Ammon's horn (tissue), 1 donor: ENCODE data around the gene TRIP13.
"Not testable (repeated sequence)": the region's sequence is repeated elsewhere in the genome, so short reads cannot be mapped to it uniquely, and the experiment has no call there.

Source experiments
- DNase-seq: peaks from one replicate; pipeline ENCODE4 v3.0.0-alpha.2; 2016; ENCODE audit warnings: low spot score

TRIP13 gene

DNA sequence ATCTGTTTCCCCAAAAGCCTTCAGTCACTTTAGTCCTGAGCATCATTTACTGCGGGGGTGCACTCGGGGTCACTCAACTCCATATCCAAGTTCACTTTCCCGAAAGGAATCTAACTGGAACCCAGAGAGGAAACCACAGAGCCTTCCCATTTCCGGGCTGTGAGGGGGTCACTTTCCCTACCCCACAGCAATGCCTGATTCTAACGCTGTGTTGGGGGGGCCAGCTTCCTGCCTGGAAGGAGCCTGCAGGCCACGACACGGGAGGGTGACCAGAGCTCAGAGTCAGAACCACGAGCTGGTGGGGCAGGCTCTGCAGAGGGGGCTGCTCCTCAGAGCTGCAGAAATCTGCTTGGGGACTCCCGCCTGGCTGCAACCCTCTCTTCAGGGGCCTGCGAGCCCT lies 20.4 kb upstream of the TRIP13 start:
- DNase-seq = no peak

DNA sequence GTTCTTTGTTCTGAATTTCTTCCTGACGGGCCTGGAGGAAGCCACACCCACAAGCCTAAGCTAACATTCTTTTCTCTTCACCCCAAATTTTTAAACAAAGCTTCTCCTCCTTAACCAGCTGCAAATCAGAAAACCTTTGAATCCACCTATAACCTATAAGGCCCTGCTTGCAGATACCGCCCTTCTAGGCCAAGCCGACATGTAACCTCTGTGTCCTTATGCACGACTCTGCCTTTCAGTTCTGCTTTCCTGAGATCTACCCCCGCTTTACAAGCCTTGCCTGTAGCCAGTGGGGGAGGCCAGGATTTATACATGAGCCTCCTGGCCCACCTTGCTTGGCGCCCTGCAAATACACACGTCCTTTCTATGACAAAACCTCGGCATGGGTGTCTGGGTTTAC lies 19.4 kb upstream of the TRIP13 start:
- DNase-seq = no peak

DNA sequence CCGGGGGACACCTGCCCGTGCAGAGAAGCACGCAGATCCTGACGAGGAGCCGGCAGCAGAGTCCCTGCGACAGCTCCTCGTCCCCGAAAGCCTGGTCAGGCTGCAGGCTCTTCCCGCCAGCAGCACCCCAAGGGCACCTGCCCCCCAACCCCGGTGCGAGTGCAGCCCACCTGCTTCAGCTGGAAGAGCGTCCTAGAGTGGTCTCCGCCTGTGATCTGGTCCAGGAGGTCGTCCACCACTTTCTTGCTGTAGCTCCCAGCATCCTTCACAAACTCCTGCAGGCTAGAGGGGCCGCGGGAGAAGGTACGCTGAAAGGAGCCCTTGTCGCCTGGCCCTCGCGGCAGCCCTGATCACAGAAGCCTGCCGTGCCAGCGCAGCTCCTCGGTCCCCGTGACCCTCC lies 16.8 kb upstream of the TRIP13 start:
- no peak for DNase-seq

DNA sequence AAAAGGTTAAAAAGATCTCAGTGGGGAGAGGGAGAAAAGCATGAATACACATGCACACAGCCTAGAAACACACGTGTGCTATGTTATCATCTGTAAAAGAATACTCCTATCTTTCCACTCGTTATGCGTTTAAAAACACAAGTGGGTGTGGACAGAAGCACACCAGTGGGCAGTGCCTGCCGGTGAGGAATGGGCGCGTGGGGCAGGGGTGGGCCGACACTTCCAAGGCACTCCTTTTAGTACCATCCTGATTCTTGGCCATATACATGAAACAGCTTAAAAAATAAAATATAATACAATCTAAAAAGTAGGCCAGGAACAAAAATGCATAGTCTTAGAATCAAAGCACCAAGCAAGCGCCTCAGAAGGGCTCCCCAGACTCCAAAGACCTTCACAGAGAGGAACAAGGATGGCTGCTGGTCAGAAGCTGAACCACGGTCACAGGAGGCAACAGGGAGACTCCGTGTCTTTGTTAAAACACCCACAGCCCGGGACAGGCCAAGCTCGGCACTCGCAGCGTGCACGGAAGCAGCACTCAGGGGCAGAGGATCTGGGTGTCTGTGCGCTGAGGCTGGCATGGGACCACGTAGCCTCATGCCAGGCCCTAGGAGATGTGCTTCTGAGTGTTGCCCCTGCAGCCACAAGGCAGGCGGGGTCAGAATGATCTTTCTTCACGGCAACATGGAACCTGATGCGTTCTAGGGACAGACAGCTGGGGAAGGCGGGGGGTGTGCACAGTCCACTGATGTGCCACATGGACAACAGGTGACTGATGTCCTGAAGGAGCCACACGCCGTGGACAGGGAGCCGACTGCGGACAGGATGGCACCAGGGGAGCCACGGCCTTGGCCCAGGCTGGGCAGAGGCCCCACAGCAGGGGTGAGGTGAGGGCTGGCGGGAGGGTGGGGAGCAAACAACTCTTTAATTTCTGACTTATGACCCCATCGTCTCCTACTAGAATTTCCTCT lies 16.0 kb upstream of the TRIP13 start:
- no peak for DNase-seq

DNA sequence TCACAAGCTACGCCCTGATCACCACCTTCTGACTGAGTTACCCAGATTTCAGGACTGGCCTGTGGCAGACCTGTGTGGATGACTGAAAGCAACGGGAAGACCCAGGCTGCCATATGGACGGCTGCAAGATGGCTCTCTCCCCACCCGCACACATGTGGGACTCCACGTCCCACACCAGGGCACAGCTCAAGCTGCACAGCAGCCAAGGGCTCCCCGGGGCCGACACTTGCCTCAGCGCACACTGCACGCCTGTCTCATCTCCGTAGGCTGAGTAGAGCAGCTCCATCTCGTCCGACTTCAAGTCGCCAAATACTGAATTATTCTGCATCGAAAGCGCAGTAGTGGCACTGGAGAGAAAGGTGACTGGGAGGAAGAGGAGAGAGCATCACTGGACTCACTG lies 14.6 kb upstream of the TRIP13 start:
- DNase-seq = no peak

DNA sequence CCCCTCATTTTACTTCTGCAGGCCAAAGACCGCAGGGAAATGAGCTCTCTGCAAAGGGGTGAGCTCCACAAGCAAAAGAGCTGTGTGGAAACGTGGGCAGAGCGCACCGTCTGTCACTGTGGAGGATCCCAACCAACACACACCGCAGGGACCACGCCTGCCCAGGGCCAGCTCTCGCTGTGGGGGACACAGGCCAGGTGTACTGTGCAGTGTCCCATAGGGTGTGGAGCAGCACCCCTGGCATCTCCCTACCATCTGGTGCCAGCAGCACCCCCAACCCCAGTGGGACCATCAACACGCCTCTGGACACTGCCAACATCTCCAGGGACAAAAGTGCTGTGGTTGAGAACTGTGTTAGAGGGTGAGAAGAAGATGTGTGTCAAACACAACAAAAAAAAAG lies 14.0 kb upstream of the TRIP13 start:
- not testable (repeated sequence) for DNase-seq

DNA sequence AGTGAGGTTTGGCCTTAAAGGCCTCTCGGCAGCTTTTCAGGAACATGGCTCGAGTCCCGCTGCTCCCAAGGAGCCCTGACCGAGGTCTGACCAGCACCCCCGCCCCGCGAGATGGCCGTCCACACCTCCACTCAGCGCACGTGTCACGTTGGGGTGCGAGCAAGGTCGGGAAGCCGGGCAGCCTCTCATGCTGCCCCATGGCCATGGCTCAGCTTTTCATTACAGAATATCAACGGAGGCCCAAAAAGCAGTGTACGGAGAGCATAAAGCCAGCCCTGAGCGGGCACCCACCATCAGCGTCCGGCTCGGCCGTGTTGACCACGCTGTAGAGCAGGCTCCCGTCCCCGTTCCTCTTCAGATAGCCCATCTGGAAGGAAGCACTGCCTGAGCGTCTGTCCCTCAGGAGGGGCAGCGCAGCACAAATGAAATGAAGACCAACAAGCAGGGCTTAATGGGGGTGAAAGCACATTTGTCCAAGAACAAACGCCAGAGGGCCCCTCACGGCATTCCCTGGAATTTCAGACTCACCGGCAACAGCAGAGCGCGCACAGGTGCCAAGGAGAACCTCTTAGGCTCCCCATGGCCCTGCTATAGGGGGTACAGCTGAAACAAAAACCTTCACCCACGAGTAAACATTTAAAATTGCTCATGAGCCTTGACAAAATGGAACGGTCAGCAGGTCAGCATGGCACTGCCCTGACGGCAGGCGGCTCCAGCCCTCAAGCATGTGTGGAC lies 11.7 kb upstream of the TRIP13 start:
- DNase-seq = no peak

DNA sequence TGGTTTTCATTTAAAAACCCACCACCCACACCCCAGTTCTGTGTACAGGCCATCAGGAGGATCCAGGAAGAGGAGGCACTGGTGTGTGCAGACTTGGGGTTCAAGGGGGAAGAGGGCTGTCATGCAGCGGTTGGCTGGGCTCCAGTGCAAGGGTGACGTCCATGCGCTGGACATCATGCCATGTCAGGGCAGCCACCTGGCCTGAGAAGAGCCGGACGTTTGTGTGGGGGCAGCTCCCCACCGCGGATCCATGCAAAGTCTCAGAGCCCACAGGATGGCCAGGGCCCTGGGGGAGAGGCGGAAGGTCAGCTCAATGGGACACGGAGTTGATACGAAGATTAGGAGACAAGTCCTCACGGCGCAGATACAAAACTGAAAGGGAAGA lies 11.1 kb upstream of the TRIP13 start:
- DNase-seq = no peak

DNA sequence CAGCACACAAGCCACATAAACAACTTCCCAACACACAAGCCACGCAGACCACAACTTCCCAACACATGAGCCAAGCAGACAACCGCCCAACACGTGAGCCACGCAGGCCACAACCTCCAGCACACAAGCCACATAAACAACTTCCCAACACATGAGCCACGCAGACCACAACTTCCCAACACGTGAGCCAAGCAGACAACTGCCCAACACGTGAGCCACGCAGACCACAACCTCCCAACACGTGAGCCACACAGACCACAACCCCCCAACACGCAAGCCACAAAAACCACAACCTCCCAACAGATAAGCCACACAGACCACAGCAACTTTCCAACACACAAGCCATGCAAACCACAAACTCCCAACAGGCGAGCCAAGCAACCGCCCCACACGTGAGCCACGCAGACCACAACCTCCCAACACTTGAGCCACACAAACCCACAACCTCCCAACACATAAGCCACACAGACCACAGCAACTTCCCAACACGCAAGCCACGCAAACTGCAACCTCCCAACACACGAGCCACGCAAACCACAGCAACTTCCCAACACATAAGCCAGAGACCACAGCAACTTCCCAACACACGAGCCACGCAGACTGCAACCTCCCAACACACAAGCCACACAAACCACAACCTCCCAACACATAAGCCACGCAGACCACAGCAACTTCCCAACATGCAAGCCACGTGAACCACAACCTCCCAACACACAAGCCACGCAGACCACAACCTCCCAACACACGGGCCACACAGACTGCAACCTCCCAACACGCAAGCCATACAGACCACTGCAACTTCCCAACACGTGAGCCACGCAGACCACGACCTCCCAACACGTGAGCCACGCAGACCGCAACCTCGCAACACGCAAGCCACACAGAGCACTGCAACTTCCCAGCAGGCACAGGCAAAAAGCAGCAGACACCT lies 10.2 kb upstream of the TRIP13 start:
- DNase-seq = no peak

DNA sequence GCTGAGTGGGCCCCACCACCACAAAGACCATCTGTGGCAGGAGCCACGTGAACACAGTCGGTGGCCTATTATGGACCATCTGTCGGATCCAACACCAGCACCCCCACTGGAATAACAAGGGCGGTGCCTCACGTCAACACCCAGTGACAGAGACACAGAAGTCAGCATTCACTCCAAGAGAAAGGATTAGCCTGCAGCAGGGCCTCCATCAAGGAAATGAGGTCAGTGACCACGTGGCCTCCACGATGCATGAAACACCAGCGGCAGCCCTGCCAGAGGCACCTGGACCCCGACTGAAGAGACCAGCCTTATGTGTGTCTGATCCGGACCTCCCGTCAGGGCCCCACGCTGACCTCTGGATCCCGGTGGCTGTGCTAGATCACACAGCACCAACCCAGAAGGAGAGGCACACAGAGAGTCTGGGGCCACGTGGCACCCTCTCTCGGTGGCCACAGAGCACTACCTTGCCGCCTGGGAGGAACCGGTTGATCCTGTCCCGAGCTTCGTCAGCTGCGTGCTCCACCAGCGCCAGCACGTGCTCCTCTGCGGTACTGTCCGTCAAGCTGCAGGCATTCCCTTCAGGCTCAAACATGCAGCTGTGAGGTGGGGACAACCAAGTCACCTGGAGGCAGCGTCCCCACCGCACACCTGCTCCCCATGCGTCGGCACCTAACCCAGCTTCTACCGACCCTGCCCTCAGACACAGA lies 9.1 kb upstream of the TRIP13 start:
- DNase-seq = peak; percentile 56

DNA sequence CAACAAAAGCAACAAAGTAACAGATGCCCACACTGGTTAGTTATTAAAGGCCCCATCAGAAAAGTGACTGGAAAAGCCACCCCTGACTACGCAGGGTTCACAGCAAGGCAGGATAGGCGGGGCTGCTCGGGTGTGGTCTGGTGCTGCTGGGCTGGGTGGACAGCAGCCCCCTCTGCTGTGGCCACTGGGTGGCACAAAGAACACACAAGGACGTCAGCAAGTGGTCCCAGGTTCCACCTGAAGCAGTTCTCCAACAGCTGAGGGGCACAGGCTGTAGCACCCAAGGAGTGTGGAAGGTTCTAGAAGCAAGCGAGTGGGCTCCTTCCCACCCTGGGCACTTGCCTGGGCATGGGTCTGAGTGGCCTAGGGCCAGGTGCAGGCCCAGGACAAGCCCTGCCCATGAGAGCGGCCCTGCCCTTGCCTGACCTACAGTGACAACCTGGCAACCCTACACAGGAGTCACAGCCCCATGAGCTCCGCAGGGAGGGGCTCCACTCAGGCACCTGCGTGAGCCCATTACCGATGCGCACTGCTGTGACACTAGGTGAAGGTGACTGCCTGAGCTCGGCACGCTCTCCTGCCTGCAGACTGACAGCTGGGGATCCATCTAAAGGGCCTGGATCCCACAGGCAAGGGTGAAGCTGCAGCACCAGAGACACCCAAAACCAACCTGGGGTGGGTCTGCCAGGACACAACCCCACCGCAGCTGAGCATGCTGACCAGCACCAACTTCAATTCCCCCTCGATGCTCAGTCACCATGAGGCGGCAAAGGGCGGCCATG lies 8.1 kb upstream of the TRIP13 start:
- DNase-seq = no peak

DNA sequence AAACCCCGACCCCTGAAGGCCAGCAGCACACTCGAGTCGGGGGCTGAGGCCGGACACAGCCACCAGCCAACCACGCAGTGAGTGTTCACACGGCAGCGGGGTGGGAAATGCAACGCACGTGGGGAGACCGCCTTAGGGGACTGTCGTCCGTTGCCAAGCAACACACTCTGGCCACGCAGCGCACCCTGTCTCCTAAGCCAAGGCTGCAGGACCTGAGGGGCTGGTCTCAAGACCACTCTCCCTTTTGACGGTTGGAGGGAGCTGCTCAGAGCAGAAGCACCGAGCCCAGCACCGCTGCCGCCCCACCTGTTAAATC lies 7.6 kb upstream of the TRIP13 start:
- DNase-seq = no peak

DNA sequence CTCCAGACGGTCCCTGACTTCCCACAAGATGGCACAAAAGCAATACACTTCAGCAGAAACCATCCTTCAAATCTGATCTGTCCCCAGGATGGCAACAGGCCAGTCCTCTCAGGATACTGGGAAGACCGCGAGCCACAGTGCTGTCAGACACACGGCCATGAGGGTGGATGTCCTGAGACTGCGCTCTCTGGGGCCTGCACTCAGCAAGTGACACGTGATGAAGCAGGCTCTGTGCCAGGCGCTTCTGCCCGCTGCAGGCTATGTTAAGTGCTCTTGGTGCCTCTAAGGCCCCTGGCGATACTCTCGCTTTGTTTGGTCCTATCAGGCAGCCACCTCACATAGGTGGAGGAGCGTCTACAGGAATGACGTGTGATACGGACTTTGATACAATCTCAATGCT lies 7.2 kb upstream of the TRIP13 start:
- peak; percentile 54 for DNase-seq

DNA sequence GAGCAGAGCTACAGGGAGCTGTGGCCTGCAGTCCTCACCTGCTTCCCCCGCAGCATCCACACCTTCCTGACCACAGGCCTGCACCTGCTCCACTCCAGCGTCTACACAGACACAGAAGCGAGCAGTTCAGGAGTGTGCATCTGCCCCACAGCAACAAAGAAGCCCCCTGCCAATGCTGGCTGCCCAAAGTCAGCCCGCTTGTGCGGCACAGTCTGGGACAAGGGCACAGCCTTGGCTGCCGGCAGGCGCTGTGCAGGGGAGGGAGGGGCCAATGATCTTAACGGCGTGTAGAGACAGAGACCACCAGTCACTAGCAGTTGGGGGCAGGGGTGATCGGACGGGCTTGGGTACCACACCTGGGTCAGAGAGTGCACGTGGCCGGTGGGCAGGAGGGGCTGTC lies 6.6 kb upstream of the TRIP13 start:
- DNase-seq = no peak

DNA sequence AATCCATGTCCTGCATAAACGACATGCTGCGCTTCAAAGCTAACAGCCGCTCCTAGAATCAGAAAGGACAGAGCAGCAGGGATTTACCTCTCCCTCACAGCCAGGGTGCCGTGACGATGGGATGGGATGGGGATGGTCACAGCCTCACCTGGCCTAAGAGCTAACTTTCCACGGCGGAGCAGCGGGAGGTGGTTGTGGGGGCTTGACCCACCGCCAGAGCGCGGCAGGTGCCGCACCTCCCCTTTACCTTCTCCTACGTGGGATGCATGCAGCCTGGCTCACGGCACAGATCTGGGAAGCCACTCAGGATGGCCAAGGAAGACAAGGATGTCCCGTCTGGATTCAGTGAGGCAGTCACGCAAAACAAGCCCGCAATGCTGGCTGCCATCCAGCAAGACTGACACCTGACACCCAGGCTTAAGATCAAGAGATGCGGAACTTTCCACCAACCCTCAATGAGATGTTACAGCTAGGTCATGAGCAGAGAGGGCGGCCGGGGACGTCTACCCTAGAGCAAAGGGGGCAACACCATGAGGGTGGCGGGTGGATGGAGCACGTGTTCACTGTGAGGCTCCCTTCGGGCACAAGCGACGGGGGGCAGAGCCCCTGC lies 5.9 kb upstream of the TRIP13 start:
- DNase-seq = no peak

DNA sequence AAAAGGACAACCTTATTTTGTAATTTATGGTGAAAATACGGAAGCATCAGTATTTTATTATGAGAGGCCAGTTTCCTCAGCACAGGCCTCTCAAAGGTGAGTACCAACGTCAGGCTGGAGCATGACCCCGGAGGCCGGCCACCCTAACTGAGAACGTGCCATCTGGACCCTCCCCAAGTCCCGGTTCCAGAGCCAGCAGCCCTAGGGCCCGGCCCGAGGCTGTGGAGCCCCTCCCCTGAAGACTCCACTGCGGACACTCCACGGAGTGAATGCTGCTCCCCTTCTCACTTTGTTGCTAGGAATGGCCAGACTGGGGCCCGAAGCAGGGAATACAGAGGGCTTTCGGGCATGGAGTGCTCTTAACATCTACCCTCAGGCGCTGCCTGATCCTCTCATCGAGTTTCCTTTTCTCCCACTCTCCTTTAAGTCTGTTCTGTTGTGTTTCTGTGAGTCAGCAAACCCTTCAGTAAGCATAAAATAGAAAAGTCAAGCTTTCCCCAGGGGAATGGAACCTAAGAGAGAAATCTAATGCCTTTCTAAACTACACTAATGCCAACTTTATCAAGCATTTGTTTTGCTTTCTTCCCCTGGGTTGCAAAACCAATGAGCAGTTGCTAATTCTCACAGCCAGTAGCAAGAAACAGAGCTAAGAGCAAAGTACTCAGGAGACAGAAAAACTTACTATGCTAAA lies 4.6 kb upstream of the TRIP13 start:
- DNase-seq = no peak

DNA sequence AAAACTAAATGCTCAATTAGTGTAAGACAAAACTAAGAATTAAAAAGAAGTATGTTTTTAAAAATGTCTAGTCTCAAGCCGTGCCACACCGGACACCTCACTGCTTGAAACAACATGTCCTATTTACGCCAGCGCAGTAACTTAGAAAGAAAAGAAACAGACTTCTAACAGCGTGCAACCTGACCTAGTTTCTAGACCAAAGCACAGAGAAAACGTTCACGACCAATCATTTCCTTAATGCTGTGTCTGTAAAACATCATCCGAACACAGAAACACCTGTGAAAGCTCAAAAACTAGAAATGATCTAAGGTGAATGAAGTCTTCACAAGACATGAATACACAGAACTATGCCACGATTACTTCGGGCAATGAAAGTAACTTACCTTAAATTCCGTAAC lies 4.0 kb upstream of the TRIP13 start:
- no peak for DNase-seq

DNA sequence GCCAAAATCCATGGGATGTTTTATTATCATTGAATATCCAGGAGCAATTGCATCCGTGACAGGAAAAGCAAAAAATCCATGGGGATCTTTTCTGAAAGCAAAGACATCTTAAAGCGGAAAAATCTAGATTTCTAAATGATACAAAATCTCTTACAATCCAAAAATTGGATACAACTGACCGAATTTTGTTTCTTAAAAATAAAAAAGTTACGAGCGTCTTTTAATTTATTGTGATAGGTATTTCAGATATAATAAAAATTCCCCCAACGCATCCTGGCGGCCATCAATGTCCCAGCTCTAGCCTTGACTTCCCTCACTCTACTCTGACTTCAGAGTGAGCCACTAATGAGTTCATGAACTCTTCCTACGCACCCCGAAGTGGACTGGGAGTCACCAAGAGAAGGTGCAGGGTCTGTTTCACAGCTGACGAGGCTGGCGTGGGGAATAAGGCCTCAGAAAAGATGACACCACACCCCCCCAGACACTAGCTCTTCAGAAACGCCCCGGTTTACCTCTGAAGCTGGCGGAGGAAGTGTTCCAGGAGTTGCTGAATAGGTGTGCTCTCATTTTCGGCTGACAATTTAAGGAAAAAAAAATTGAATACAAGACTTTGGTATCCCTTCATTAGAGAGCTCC lies 3.5 kb upstream of the TRIP13 start:
- no peak for DNase-seq

DNA sequence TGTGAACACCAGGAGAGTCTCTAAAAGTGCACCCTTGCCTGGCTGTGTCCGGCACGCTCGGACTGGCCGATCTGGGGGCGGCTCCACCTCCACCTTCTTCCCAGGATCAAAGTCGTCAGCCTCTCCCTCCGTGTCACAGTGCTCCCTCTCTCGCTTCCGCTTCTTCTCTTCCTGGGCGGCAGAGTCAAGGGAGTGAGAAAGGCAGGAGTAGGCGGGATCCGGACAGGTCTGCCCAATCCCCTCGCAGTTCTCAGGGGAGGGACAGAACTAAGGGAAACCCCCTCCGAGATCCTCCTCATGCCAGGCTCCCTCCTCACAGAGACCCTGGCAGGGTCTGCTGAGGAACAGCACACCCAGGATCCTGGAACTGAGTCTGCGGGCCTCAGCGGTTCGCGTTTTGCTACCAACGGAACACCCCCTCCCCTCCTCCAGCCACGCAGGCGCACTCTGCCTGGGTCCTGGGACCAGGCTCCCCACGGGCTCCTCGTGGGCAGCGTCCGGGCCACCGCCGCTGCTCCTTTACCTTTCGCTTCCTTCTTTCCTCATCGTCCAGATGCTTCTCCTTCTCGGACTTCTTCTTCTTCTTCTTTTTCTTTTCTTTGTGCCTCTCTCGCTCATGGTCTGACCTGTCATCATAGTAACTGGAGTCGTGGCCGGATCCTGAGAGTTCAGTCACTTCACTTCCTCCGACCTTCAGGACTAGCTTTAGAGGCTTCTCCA lies 1.4 kb upstream of the TRIP13 start:
- no peak for DNase-seq
